Adrenal gland (tissue), 12 donors: ENCODE measurements around the gene GABRA6. TPM values are rescaled to one million over a fixed set of nuclear protein-coding genes. Genes with fewer than 3 reads are reported as not detected.

Experiments
- DNase-seq, 7 donors: peaks; one replicate each; pipeline ENCODE4 v3.0.0-alpha.2; 2019 to 2020
- H3K27ac ChIP-seq, 5 donors: fragments of 200-600 bp; sonication (generic) in 4 of 5; 1 replicate in 3 of 5; 2 replicates in 2 of 5; pipeline versions ENCODE4 v1.5.1 to v1.8.0; 2016 to 2020; ENCODE audit warnings: mild to moderate bottlenecking in 1 of 5
- H3K27me3 ChIP-seq: fragments of 200-600 bp; 2 replicates; pipeline ENCODE4 v1.8.0; 2021
- H3K36me3 ChIP-seq, 2 donors: fragments of 200-600 bp; replicated peaks in 1 of 2; 1 replicate in 1 of 2; 2 replicates in 1 of 2; pipeline versions ENCODE4 v1.5.1 to v1.8.0; 2018 to 2022
- H3K4me1 ChIP-seq, 2 donors: fragments of 200-600 bp; replicated peaks in 1 of 2; 1 replicate in 1 of 2; 2 replicates in 1 of 2; pipeline versions ENCODE4 v1.5.1 to v1.8.0; 2018 to 2021
- H3K4me3 ChIP-seq, 4 donors: fragments of 200-600 bp; sonication (generic) in 3 of 4; one replicate each; pipeline ENCODE4 v1.5.1; 2016 to 2018
- H3K9me3 ChIP-seq, 3 donors: fragments of 200-600 bp; sonication (generic) in 1 of 3; replicated peaks in 1 of 3; 1 replicate in 2 of 3; 2 replicates in 1 of 3; pipeline versions ENCODE4 v1.5.1 to v1.8.0; 2016 to 2021
- POLR2A ChIP-seq, 2 donors: fragments of 450-650 bp; IDR thresholded peaks; one replicate each; pipeline ENCODE4 v1.6.1; 2017; ENCODE audit warnings: antibody characterized with exemption in 2 of 2, mild to moderate bottlenecking in 2 of 2, moderate library complexity in 1 of 2
- WGBS, 4 donors: extraction: QIAGEN DNeasy Blood & Tissue Kit in 2 of 4; methylation state at CpG; one replicate each; pipeline versions ENCODE4 v1.1.5 to v1.1.7; 2013 to 2017; 5-methylcytosine and 5-hydroxymethylcytosine counted together
- intact Hi-C, 2 donors: fragments of 100-400 bp; cut with DNase I; formaldehyde crosslinking; loops; one replicate each; pipeline versions ENCODE4 v1.14.1 to v1.15.0; 2022 to 2023
- polyA plus RNA-seq, 3 donors: library from polyadenylated mRNA; stranded (reverse); fragments of 200-250 nt in 2 of 3; fragments of 350-450 nt in 1 of 3; fragmentation: Illumina TruSeq in 1 of 3; extraction: RNeasy Lipid Tissue Mini Kit (QIAGEN cat#74804) in 1 of 3; gene quantifications; one replicate each; pipeline ENCODE4 v1.2.3, GENCODE V29; 2013 to 2014
- total RNA-seq, 9 donors: library from RNA; depleted of rRNA in 4 of 9; stranded (reverse); fragments of >200 nt in 4 of 9; fragments of 120-200 nt in 1 of 9; fragmentation: NEBNext Ultra II Directional in 1 of 9; extraction: Animal tissue kit (Norgen Biotek cat#: 25700) in 1 of 9; gene quantifications; one replicate each; pipeline versions ENCODE4 v1.1.0 to v1.2.4, GENCODE V29; 2013 to 2023
- TF ChIP-seq, protein P1 (sequence below), 6 experiments: fragments of 450-650 bp in 4 of 6; fragments of 200-600 bp in 2 of 6; sonication (generic) in 1 of 6; IDR thresholded peaks; 1 replicate in 5 of 6; 2 replicates in 1 of 6; pipeline versions ENCODE4 v1.5.1 to v1.8.0; 2016 to 2021; ENCODE audit warnings: antibody characterized with exemption in 6 of 6, mild to moderate bottlenecking in 2 of 6, moderate library complexity in 1 of 6
- donor health status: healthy with polysubstance abuse.
- donor health status: Bipolar disorder and iron deficiency.
- donor health status: DM: yes; HTN: yes; CAD: no.
- donor health status: DM: no; HTN: no; CAD: no.
- donor health status: DM: no; HTN: no; CAD: no.
- donor health status: DM: yes; HTN: yes; CAD: no.

The GABRA6 gene
- total and polyA plus RNA-seq, 12 donors, result not detected

DNA sequence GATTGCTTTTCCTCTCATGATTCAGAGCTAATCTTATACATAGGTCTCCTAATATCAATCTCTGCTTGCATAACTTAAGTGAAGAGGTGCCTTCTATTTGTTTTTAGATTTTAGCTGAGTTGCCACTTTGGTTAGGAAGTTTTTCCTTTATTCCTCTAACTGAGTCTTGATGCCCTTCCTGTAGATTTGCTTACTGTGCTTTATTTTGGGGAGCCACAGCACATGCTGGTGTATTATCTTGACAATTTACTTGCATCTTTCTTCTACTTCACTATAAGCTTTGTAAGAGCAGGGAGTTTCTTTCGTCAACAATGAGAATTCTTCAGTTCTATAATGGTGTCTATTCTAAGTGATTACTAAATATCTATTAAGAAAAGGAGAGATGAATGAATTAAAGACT lies 54.9 kb downstream of the GABRA6 start:
- Histone ChIP-seq H3K9me3 (no peaks in the 10 kb centered on the region), H3K27me3 (no peaks in the 10 kb centered on the region), H3K4me3 (no peak overlapping the region), H3K4me1 (no peaks in the 10 kb centered on the region), H3K36me3 (no peaks in the 10 kb centered on the region), H3K27ac (no peak overlapping the region)
- WGBS, 4 donors, result 78 to 85% (median 81%) methylated on average over 1 of the region's 1 CpG
- no peak for TF ChIP-seq POLR2A (IDR thresholded peaks at IDR 0.05)
- TF ChIP-seq, protein P1, sequence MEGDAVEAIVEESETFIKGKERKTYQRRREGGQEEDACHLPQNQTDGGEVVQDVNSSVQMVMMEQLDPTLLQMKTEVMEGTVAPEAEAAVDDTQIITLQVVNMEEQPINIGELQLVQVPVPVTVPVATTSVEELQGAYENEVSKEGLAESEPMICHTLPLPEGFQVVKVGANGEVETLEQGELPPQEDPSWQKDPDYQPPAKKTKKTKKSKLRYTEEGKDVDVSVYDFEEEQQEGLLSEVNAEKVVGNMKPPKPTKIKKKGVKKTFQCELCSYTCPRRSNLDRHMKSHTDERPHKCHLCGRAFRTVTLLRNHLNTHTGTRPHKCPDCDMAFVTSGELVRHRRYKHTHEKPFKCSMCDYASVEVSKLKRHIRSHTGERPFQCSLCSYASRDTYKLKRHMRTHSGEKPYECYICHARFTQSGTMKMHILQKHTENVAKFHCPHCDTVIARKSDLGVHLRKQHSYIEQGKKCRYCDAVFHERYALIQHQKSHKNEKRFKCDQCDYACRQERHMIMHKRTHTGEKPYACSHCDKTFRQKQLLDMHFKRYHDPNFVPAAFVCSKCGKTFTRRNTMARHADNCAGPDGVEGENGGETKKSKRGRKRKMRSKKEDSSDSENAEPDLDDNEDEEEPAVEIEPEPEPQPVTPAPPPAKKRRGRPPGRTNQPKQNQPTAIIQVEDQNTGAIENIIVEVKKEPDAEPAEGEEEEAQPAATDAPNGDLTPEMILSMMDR (IDR thresholded peaks at IDR 0.05), result no peak
- DNase-seq, result no peak
- intact Hi-C loops, result no loop called here

DNA sequence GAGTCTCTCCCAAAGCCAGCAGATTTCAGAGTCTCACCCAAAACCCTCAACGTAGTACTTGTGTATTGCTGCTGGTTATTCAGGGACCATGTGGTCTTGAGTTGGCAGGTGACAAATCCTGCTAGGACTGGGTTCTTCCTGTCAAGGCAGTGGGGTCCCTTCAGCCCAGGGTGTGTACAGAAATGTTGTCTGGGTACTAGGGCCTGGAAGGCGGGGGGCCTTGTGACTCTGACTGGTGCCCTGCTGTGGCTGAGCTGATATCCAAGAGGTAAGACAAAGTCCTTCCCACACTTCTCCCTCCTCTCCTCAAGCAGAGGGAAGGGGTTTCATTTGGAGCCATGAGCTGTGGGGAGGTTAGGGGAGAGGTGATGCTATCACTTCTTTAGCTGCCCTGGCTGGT lies 58.8 kb downstream of the GABRA6 start:
- WGBS, 4 donors, result 73 to 83% (median 74%) methylated on average over 1 to 2 of the region's 2 CpGs
- no peak overlapping the region for H3K4me3 ChIP-seq
- intact Hi-C loops, result no loop called here
- no peaks in the 10 kb centered on the region for H3K27me3 ChIP-seq
- peaks cover 0 to 8% (median 0%) of the 10 kb centered on the region in 3 donors for H3K9me3 ChIP-seq
- no peaks in the 10 kb centered on the region for H3K4me1 ChIP-seq
- TF ChIP-seq, protein P1 (IDR thresholded peaks at IDR 0.05), result no peak
- TF ChIP-seq POLR2A (IDR thresholded peaks at IDR 0.05), result no peak
- H3K27ac ChIP-seq, result no peak overlapping the region
- DNase-seq, result no peak
- H3K36me3 ChIP-seq, result no peaks in the 10 kb centered on the region

- TF ChIP-seq, protein P1 (IDR thresholded peaks at IDR 0.05), result no peak
- TF ChIP-seq POLR2A (IDR thresholded peaks at IDR 0.05), result no peak
- Histone ChIP-seq H3K4me1 (no peaks in the 10 kb centered on the region), H3K36me3 (no peaks in the 10 kb centered on the region), H3K4me3 (no peak overlapping the region), H3K27me3 (no peaks in the 10 kb centered on the region), H3K27ac (no peak overlapping the region), H3K9me3 (peaks cover 0 to 9% (median 0%) of the 10 kb centered on the region in 3 donors)
- no peak for DNase-seq
- intact Hi-C loops, result no loop called here
- 46 to 75% (median 53%) methylated on average over 3 of the region's 3 CpGs for WGBS, 4 donors
These were observed 59.9 kb downstream of the GABRA6 start for GRCh38 chr5:161745392-161745791.

GRCh38 chr5:161751265-161751664 lies 65.7 kb downstream of the GABRA6 start:
- H3K27ac ChIP-seq, result no peak overlapping the region
- no peak overlapping the region for H3K4me3 ChIP-seq
- 72 to 83% (median 79%) methylated on average over 10 of the region's 10 CpGs for WGBS, 4 donors
- no peaks in the 10 kb centered on the region for H3K36me3 ChIP-seq
- no peaks in the 10 kb centered on the region for H3K4me1 ChIP-seq
- TF ChIP-seq POLR2A (IDR thresholded peaks at IDR 0.05), result no peak
- TF ChIP-seq, protein P1 (IDR thresholded peaks at IDR 0.05), result no peak
- no peak for DNase-seq
- peaks cover 0 to 9% (median 0%) of the 10 kb centered on the region in 3 donors for H3K9me3 ChIP-seq
- H3K27me3 ChIP-seq, result no peaks in the 10 kb centered on the region
- intact Hi-C loops, result no loop called here

Other genes with a start within 250 kb of the GABRA6 start
- gene GABRB2, start 139.0 kb upstream of the GABRA6 start, total RNA-seq, result 10 to 100 TPM in 5 of 9 donors, 1 to 10 TPM in 3, under 1 TPM in 1; 0.33 to 18.1 (median 11.0) TPM
- 1 to 10 TPM in 2 of 3 donors, under 1 TPM in 1; 0.88 to 2.1 (median 1.0) TPM for gene GABRB2, start 139.0 kb upstream of the GABRA6 start, polyA plus RNA-seq
- gene GABRA1, start 162.4 kb downstream of the GABRA6 start, total RNA-seq, result 1 to 10 TPM in 2 of 9 donors, under 1 TPM in 3, not detected in 4; 0.23 to 1.9 (median 0.55) TPM
- 1 to 10 TPM in 2 of 3 donors, under 1 TPM in 1; 0.30 to 3.6 (median 1.4) TPM for gene GABRA1, start 162.4 kb downstream of the GABRA6 start, polyA plus RNA-seq